Measurements from ENCODE around the gene NPAS3.

The NPAS3 gene

DNA sequence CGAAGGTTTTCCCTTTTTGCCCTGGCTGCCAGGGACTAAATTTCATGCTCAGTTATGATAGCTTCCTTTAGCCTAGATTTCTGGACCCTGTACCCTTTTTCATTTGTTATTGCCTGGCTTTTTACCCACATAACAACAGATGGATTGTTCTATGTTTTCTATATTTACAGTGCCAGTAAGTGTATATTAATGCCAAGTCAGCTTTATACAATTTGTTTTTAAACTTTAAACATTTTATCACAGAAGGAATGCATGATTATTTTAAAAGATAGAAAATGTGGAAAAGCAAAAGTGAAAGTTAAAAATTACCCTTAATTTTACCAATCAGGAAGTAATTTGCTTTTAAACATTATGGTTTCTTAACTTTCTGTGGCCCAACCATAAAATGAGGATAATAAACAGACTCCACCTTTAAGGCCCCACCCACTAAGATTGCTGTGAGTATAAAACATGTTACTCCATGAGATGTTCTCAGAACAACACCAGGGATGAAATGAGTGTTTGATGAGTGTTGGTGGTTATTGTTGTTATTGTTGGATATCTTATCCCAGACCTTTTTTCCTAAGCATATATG is 515.4 kb downstream of the NPAS3 start:
- DNase-seq, result no peak

DNA sequence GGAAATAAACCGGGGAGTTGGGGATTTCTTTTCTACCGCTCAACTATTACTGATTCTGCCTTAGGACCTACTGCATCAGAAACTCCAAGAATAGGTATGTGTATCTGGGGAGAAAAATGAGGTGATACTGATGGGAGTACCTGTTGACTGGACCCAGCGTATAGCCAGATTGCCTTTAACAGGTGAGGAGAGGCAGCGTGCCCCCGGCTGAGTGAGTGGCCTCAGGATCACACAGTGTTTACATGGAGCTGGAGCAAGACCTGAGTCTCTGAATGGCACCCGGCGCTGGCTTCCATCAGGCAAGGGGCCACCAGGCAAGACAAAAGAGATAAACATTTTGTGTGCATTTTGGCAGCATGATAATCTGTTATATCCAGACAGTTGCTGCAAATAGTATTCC is 516.0 kb downstream of the NPAS3 start:
- no peak for DNase-seq

DNA sequence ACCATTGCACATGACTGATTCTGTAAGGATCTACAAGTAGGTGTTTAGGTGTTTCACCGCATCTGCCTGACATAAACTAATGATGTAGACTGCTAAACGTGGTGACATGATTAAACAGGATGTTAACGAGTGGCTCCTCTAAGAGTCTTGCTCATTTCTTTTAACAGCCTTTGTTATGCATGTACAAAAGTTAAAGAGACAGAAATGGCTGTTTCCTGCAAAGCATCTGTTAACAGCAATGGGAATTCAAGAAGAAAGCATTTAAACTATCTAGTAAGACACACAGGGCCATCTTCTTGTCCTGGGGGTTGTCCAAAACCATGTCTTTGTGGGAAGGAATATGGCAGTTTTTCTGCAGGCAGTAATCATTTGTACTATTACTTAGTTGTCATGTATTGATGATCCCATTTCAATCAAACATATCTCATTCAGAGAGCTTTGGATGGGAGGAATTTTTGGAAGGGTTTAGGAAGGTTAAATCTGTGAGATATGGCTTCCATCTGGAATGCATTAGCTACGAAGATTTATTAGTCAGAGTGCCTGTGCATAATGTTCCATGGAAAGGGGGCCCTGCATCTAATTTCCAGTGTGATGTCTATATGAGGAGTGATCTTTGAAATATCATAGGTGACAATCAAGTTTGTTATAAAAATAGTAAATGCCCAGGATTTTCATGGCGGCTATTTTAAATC is 517.1 kb downstream of the NPAS3 start:
- no peak for DNase-seq

DNA sequence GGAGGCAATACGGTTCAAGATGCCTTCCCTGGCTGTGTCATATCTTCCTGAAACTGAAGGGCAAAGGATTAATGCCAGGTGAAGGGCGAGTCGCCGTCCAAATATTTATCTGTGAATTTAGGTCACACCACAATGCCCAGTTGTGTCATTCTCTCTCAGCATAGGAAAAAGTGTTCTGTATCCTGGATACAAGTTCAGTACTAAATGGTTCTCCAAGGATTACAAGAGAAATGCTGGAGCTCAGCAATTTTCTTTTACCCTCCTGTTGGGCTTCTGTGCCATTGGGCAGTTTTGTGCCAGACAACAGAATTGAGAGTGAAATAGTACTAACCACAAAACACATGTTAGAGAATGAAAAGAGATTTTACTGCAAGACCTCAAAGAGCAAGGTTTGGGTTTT is 518.3 kb downstream of the NPAS3 start:
- no peak for DNase-seq

DNA sequence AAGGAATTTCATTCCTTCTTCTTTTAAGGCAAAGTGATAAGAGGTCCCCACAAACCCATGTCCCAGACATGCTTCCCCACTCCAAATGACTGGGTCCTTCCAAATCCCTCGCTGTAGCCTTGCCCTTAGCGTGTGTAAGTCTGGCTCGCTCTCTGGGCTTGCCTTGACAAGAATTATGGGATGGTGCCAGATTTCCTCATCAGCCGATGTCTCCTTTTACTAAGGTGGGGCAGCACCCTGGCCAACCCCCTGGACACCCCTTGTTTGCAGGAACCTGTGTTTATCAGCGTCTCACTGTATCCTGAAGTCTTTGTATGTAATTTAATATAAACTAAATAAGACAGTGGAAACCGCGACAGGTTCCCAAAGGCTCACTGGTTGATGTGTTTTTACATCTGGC is 518.9 kb downstream of the NPAS3 start:
- no peak for DNase-seq

DNA sequence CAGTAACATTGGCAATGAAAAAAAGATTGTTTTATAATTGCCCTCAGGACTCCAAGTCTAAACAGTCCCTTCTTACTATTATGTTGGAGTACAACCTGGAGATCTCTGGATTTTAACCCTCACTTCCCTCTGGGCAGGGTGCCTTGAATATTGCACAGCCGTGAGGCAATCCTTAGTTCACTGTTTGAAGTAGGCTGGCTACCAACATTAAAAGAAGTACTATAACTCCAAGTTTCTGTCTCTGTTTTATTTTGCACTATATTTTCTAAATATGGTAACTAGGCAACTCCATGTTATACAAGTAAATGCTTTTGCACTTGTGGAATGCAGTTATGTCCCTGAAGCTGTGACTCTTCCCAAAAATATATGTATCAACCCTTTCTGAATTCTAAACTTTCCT is 521.5 kb downstream of the NPAS3 start:
- no peak for DNase-seq

DNA sequence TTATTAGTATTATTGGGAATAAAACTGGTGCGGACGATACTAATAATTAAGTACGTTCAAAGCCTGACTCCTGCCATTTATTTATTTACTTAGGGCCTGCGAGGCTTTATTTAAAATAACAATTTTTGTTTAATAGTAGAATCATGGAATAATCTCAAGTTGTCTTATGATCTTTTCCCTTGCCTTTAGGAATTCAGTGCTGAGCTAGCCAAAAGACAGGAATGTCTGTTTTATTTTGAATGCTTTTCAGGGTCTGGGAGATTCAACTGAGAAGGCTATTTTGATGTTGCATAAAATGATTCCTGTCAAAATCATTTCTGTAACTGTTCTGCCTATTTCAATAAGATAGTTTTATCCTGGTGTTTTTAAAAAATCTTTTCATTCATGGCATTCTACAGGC is 522.4 kb downstream of the NPAS3 start:
- no peak for DNase-seq

DNA sequence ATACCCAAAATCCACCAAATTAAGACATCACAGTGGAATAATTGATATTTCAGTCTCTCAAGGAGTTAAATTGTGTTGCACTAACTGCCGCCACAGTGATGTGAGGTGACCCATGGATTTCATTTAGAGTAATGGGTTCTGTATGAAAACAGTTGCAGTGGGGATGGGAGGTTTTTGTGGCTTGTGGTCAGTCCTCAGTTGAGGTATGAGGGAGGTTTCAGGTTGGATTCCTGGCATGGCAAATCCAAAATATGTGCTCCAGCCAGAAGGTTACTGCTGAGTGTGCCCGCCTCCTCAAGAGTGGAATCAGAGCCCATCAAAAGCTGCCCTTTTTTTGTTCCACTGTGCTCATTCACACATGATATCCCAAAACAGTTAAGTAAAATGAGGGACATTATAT is 525.1 kb downstream of the NPAS3 start:
- no peak for DNase-seq

DNA sequence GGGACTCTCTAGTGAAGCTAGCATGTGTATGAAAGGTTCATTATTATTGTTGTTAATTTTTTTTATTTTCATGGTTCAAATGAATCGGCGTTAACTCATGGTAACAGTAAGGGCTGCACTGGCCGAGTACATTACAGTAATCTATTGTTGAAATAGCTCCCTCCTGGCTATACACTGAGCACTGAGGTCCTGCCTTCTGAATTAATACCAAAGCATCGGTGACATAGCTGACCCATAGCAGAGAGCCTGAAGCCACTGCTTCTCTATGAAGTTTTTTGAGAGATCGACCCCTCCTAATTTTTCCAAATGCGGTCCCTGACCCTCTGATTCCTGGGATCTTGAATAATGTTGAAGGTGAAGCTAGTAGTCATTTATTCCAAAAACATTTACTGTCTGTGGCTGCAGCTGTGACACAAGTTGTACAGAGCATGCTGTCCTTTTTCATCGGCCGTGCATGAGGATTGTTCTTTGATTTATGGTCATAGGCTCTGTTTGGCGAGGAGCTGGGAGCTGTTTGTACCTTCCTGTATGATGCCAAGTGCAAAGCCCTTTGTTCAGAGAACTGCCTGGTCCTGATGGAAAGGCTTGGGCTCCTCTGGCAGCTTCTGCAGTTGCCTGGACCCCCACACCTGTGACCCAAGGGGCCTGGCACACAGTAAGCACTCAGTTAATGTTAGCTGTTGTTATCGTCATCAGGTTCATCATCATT is 525.7 kb downstream of the NPAS3 start:
- no peak for DNase-seq

DNA sequence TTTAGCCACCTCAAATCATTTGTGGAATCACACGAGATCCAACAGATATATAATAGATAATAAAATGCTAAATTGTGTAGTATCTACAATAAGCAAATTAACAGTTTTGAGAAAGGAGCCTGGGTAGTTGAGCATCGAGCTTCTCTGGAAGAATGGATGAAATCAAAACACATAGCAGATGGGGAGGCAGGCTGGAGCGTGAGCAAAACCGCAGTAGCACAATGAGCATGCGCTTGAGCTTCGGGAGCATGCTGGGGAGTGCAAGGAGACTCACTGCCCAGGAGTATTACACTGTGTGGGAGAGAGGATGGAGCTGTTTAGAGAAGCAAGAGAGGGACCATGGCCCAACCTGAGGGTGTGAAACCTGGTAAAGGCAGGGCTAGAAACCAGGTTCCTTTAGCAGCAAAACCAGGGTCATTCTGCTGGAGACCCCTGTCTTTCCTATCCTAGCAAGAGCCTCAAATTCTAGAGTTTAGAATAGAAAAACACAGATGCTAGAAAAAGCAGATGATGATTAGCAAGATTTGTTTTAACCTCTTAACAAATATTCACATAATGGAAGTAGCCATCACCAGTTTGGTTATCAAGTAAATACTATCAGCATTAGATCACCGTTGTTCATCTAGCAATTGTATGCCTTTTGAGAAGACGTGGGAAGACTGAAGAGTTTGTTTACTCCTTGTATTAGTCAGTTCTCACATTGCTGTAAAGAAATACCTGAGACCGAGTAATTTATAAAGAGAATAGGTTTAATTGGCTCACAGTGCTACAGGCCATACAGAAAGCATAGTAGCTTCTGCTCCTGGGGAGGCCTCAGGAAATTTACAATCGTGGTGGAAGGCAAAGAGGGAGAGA is 527.4 kb downstream of the NPAS3 start:
- DNase-seq, result no peak

DNA sequence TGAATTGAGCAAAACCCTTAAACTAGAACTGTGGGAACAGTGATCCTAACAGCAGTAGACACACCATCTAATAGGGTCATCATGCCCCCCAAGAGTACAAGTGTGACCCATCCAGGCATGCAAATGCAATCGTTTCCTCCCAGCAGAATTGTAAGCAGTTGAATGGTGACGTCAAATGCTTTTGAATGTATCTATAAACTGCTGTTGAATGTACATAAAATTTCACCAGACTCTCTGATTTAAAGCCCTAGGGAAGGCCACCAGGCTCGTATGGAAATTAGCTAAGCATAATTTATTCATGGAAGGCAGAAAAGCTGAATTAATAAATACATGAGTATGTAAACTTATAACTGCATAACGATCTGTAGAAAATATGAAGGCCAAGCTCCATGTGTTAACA is 529.3 kb downstream of the NPAS3 start:
- DNase-seq, result no peak

DNA sequence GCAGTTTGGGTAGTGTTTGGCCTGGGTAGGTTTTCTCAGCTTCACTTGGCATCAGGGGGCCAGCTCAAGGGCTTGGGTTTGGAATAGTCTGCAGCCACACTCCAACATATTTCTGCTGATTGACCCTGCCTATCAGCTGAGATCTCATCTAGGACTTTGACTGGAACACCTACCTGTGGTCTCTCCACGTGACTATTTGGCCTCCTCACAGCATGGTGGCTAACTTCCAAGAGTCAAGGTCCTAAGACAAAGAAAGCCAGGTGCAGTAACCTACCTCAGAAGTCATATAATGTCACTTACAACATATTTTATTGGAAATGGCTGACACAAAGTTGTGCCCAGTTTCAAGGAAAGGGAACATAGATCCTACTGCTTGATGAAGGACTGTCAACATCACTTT is 531.2 kb downstream of the NPAS3 start:
- no peak for DNase-seq

DNA sequence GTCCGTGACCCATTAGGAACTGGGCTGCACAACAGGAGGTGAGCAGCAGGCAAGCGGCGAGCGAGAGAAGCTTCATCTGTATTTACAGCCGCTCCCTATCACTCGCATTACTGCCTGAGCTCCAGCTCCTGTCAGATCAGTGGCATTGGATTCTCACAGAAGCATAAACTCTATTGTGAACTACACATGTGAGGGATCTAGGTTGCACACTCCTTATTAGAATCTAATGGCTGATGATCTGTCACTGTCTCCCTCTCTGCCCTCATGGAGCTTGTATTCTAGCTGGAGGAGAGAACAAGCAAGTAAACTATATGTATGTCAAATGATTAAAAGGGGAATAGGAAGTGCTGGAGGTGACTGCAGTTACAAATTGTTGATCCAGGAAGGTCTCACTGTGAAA is 533.1 kb downstream of the NPAS3 start:
- no peak for DNase-seq

DNA sequence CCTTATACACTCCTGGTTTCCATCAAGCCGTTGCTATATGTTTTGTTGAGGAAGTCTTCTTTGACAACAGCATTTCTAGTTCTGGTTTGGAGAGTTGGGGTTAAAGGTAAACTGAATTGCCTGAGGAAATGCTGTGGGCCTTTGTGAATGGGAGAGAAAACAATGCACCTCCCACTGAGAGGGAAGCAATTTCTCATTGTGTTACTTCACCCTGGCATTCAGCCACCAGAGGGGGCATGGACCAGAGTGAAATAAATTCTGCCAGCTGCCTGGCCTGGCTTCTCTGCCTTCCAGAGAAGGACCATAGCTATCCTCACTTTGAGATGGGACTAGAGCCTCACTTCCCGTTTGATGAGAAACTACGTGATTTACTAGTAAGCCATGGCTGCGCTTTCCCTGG is 536.9 kb downstream of the NPAS3 start:
- peak; percentile 22 for DNase-seq

DNA sequence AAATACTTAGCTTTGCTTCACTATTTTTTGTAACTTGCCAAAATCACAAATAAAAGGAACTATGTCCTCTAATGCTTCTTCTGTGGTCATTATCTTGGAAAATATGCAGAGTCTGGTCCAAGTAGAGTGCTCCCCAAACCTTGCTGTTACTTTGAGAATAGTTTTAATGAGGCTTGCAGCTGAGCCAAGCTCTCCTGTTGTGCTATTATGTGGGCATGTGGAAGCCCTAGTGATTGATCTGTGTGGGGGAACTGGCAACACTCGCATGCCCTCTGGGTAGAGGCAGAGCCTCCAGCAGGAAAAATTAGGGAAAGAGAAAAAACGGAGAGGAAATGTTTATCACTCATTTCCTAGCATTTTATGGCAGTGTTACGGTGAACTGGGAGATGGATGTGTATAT is 539.1 kb downstream of the NPAS3 start:
- no peak for DNase-seq

DNA sequence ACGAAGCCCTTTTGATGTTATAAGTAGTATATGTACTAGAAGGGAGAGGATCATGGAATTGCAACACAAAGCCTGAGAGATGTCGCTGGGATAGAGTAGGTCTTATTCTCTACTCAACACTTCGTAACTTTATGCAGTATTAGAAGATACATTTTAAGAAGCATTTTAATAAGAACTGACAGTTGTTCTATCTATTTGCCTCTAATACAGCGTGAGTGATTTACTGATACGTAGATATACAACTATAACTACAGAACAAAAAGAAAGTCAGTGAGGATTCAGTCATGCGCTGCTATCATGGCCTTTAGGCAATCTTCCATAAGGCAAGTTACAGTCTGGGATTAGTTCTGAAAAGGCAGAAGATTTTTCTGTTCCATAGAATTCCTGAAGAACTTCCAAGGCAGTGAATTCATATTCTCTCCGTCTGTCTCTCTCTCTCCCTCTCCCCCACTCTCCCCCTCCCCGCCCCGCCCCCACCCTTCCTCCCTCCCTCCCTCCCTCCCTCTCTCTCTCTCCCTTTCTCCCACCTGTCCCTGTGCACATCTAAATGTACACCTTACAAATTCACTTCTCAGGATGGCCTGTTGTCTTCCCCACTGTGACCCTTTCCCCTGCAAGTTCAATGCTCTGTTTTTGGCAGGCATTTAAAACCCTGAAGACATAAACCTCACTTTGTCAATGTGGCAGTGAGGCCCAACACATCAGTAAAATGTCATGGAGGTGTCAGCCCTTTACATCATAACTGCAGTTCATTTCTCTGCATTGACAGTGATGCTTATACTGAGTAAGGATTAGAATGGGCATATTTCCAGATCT is 541.6 kb downstream of the NPAS3 start:
- DNase-seq, result no peak

DNA sequence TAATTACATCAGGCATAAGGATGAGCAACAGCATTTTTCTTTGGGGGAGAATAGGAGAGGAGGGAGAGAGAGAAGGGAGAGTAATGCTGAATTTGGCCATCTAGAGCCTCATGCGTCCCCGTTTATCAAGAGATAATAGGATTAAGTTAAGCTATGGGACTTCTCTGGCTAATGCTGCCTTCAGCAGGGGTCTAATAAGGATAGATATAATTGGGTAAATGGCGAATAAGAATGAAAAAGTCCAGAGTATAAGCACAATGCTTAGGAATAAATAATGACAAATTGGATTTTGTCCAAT is 542.2 kb downstream of the NPAS3 start:
- DNase-seq, result no peak

DNA sequence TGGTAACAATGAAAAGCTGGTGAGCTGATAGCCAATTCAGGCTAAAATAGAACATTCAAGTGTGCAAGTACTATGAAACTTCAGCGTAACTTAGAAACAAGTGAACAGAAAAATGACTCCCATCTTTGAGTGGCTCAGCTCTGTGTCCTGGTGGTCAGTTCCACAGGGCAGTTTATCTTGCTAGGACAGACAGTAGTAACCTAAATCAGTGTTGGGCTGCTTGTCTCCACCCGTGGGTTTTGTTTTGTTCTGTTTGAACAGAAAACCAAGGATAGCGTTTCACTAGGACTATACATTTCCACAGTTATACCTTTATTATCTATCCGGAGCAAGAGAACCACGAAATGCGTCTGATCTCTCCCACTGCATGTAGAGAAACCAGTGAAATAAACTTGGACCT is 544.4 kb downstream of the NPAS3 start:
- no peak for DNase-seq

DNA sequence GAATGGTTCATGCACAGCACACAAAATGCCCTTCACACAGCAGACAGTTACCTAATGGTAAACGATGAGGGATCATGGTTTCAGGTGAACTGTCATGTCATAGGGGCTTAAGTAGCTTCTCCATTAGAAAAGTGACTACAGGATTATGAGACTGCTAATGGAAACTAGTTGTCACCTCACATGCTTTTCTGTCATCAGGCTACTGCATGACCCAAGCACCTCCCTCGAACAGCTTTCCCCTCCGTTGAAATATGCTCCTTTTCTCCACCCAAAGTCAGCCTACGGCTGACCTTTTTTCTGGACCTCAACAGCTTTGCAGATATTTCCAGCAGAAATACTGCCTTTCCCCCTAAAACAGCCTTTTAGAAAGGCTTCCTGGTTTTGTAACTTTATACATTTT is 544.9 kb downstream of the NPAS3 start:
- DNase-seq, result no peak

DNA sequence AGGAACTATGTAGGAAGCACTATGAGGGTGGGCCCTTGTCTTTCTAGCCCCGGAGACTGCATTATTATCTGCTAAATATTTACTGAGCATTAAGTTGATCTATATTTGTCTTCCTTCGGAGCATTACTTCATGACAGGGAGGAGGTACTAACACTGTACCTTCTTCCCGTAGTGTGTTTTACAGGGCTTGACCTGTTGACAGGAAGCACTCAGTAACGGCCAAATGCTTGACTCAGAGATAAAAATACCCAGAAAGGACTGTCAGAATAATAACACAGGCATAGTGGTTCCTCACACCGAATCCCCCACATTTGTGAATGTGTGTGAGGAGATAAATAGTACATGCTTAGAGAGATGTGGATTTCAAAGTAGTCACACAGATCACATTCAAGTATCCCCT is 545.6 kb downstream of the NPAS3 start:
- DNase-seq, result no peak

DNA sequence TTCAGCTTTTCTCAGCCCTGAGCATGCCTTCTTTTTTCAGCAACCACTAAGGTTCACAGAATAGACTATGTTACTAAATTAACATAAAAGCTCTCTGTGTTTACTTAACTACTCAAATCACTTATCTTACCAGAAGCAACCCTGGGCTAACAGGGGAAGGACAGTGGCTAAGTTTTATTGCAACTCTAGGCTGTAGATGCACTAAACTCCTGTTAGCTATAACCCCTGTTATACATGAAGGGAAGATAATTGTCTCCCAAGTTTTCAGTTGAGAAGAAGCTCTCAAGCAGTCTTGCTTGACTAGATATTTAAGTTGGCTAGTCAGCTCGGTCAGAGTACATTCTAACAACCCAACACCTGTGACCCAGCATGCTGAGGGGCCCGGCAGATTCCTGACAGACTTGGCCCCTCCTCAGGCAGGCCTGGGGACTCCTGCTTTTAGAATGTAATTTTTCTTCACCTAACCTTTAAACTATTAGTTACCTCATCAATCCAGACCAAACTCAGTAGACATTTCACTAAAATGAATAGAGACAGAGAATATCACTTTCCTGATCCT is 547.7 kb downstream of the NPAS3 start:
- no peak for DNase-seq

DNA sequence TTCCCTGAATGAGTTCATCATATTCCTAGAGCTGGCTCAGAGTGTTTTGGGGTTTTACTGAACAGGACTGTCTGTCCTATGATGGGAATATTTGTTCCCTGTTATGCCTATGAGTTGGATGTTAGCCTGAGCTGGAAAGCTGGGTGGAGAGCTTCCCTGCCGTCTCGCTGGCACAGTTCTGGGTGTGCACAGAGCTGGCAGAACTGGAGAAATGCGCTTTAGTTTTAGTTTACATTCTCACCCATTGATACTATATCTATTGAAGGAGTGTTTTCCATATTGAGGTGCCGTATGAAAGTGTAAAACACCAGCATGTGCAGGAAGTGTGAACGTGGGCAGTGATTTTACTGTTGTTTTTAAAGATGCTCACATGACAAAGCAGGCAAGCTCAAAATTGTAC is 549.9 kb downstream of the NPAS3 start:
- no peak for DNase-seq

DNA sequence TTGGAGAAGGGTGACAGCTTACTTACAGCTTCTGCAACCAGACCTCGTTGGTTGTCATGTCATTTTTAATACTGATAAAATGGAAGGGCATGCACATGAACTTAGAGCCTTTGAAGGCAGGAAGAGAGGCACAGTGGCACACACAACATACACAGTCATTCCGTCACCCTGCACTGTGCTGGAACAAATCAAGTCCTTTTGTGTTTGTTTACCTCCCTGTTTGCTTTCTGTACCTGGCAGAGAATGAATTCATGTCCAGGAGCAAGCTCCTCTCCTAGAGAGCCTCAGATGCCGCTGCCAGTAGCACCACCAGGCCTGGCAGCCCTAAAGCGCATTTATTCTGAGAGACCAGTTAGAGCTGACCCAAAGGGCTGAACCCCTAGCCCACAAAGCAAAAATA is 551.9 kb downstream of the NPAS3 start:
- DNase-seq, result no peak
